ENCODE data around the gene ZFYVE27.

DNA sequence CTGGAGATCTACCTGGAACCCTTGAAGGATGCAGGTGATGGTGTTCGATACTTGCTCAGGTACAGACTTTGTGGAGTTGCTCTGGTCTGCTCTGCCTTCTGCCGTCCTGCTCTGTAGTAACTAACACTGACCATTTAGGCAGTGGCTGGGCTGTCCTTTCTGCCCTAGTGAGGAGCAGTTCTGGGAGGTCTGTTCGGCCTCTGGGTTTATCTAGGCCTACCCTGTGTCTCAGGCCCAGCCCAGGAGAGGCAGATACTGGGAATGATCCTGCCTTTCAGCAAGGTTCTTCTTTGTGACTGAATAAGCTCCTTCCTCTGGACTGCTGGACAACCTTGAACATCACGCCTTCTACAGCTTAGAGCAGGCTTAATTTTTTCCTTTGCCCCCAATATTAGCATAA is 1.7 kb downstream of the ZFYVE27 start:
- TF ChIP-seq CREB1 (CRISPR knock-in tag; IDR thresholded peaks at IDR 0.05) (no peak), ZNF416 (CRISPR knock-in tag; IDR thresholded peaks at IDR 0.05) (no peak), CTCF (IDR thresholded peaks at IDR 0.05) (no peak), SP1 (CRISPR knock-in tag; conservative IDR thresholded peaks at IDR 0.05) (no peak)

All from WTC11 (cell line).